ENCODE results near the gene SPRR4.

DNA sequence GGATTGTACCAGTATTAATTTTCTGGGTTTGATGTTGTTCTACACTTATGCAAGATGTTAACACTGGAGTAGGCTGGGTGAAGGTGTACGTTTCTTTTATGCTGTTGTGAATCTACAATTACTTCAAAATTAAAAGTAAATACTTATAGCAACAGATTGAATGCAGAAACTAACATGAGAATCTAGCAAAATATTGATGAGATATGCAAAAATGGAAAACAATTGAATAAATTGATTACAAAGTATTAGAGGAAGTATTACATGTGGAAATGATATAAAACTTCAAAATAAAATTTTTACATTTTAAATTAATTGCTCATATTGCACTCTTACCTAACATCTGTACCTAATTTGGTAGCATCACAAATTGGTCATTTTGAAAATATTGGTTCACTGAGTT lies 25.4 kb downstream of the SPRR4 start:
- TF ChIP-seq, protein P1, sequence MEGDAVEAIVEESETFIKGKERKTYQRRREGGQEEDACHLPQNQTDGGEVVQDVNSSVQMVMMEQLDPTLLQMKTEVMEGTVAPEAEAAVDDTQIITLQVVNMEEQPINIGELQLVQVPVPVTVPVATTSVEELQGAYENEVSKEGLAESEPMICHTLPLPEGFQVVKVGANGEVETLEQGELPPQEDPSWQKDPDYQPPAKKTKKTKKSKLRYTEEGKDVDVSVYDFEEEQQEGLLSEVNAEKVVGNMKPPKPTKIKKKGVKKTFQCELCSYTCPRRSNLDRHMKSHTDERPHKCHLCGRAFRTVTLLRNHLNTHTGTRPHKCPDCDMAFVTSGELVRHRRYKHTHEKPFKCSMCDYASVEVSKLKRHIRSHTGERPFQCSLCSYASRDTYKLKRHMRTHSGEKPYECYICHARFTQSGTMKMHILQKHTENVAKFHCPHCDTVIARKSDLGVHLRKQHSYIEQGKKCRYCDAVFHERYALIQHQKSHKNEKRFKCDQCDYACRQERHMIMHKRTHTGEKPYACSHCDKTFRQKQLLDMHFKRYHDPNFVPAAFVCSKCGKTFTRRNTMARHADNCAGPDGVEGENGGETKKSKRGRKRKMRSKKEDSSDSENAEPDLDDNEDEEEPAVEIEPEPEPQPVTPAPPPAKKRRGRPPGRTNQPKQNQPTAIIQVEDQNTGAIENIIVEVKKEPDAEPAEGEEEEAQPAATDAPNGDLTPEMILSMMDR (IDR thresholded peaks at IDR 0.05; ENCODE audit: poor library complexity, severe bottlenecking) = no peak
- TF ChIP-seq POLR2AphosphoS5 (IDR thresholded peaks at IDR 0.05) (no peak), EP300 (conservative IDR thresholded peaks at IDR 0.05; ENCODE audit: poor library complexity, severe bottlenecking) (no peak)
